ENCODE measurements around the gene FOXF1.

DNA sequence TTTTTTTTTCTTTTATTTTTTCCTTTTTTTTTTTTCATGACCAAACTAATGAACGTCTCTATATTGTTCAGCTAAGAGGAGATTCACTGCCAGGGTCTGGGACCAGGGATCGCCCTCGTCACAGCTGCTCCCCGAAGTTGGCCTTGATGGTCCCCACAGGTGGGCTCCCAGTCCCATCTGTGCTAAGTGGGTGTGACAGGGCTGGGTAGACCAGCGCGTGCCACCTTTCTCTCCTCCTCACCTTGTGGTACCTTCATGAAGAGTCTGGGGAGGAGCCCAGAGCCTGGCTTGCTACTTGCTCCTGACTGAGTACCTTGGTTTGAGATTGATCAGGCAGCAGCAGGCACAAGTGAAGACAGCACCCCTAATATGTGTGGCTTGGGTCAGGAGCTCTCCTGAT lies 6.5 kb upstream of the FOXF1 start:
- no peak for TF ChIP-seq YY1 (IDR thresholded peaks at IDR 0.05; ENCODE audit: insufficient read depth, insufficient read length)
- no peak for TF ChIP-seq ZNF274 (IDR thresholded peaks at IDR 0.05; ENCODE audit: low read depth, low read length)
- no peak for TF ChIP-seq SUZ12 (IDR thresholded peaks at IDR 0.05; ENCODE audit: extremely low read depth, insufficient read depth, insufficient read length)

Measured in NT2/D1 (cell line).